SK-N-SH (cell line): ENCODE results near the gene NDP.

Experiments
- EZH2phosphoT487 ChIP-seq: fragments of 200-600 bp; sonication (generic); IDR thresholded peaks from 2 replicates; pipeline ENCODE4 v1.6.1; 2017; ENCODE audit warnings: low read depth, mixed run types, mild to moderate bottlenecking, antibody characterized with exemption, moderate library complexity, borderline replicate concordance
- MXI1 ChIP-seq: IDR thresholded peaks from 2 replicates; pipeline ENCODE4 v1.6.1; 2012; ENCODE audit warnings: mild to moderate bottlenecking, low read depth, low read length, improper control_type of control experiment
- NFIC ChIP-seq: IDR thresholded peaks from 2 replicates; pipeline ENCODE4 v1.4.0; 2012; ENCODE audit warnings: borderline replicate concordance
- NRF1 ChIP-seq: IDR thresholded peaks from 2 replicates; pipeline ENCODE4 v1.6.1; 2012; ENCODE audit warnings: low read depth, mild to moderate bottlenecking, low read length
- POLR2AphosphoS5 ChIP-seq: IDR thresholded peaks from 2 replicates; pipeline ENCODE4 v1.6.1; 2012; ENCODE audit warnings: low read depth, low read length
- SIN3A ChIP-seq: IDR thresholded peaks from 2 replicates; pipeline ENCODE4 v1.6.1; 2012; ENCODE audit warnings: low read depth, mild to moderate bottlenecking, low read length, moderate library complexity, borderline replicate concordance
- TAF1 ChIP-seq: IDR thresholded peaks from 2 replicates; pipeline ENCODE4 v1.6.1; 2012; ENCODE audit warnings: low read depth, mild to moderate bottlenecking, low read length, moderate library complexity, borderline replicate concordance
- TF ChIP-seq, protein P1 (sequence below): fragments of 200-600 bp; sonication (generic); IDR thresholded peaks from 2 replicates; pipeline ENCODE4 v1.6.1; 2017; ENCODE audit warnings: antibody characterized with exemption, mild to moderate bottlenecking, moderate library complexity
- TF ChIP-seq, protein P2 (sequence below): IDR thresholded peaks from 2 replicates; pipeline ENCODE4 v1.6.1; 2012; ENCODE audit warnings: mild to moderate bottlenecking, low read depth, low read length, moderate library complexity

- TF ChIP-seq, protein P1, sequence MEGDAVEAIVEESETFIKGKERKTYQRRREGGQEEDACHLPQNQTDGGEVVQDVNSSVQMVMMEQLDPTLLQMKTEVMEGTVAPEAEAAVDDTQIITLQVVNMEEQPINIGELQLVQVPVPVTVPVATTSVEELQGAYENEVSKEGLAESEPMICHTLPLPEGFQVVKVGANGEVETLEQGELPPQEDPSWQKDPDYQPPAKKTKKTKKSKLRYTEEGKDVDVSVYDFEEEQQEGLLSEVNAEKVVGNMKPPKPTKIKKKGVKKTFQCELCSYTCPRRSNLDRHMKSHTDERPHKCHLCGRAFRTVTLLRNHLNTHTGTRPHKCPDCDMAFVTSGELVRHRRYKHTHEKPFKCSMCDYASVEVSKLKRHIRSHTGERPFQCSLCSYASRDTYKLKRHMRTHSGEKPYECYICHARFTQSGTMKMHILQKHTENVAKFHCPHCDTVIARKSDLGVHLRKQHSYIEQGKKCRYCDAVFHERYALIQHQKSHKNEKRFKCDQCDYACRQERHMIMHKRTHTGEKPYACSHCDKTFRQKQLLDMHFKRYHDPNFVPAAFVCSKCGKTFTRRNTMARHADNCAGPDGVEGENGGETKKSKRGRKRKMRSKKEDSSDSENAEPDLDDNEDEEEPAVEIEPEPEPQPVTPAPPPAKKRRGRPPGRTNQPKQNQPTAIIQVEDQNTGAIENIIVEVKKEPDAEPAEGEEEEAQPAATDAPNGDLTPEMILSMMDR: no peak
- TF ChIP-seq NRF1 (no peak), POLR2AphosphoS5 (no peak), NFIC (no peak), TAF1 (no peak), SIN3A (no peak), EZH2phosphoT487 (no peak), MXI1 (no peak)
- TF ChIP-seq, protein P2, sequence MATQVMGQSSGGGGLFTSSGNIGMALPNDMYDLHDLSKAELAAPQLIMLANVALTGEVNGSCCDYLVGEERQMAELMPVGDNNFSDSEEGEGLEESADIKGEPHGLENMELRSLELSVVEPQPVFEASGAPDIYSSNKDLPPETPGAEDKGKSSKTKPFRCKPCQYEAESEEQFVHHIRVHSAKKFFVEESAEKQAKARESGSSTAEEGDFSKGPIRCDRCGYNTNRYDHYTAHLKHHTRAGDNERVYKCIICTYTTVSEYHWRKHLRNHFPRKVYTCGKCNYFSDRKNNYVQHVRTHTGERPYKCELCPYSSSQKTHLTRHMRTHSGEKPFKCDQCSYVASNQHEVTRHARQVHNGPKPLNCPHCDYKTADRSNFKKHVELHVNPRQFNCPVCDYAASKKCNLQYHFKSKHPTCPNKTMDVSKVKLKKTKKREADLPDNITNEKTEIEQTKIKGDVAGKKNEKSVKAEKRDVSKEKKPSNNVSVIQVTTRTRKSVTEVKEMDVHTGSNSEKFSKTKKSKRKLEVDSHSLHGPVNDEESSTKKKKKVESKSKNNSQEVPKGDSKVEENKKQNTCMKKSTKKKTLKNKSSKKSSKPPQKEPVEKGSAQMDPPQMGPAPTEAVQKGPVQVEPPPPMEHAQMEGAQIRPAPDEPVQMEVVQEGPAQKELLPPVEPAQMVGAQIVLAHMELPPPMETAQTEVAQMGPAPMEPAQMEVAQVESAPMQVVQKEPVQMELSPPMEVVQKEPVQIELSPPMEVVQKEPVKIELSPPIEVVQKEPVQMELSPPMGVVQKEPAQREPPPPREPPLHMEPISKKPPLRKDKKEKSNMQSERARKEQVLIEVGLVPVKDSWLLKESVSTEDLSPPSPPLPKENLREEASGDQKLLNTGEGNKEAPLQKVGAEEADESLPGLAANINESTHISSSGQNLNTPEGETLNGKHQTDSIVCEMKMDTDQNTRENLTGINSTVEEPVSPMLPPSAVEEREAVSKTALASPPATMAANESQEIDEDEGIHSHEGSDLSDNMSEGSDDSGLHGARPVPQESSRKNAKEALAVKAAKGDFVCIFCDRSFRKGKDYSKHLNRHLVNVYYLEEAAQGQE: no peak
Measured at GRCh38 chrX:43963726-43964125, 9.5 kb downstream of the NDP start.
